HG03521 (cell line): ENCODE results near the gene ZNF138.

Experiments used
- ATAC-seq: cut with Tn5 transposase; IDR thresholded peaks from one replicate; pipeline ENCODE4 v1.9.1; 2021; ENCODE audit warnings: mild to moderate bottlenecking, moderate library complexity; ENCODE audit not compliant: unreplicated experiment

ZNF138 gene

GRCh38 chr7:64874562-64875250 is 80.5 kb downstream of the ZNF138 start:
- ATAC-seq: no peak

- no peak for ATAC-seq
Measured at GRCh38 chr7:64875258-64875657, 81.0 kb downstream of the ZNF138 start.

- ATAC-seq: no peak
Measured at GRCh38 chr7:64875658-64876406, 81.6 kb downstream of the ZNF138 start.

GRCh38 chr7:64876792-64877713 is 82.8 kb downstream of the ZNF138 start:
- ATAC-seq: no peak

GRCh38 chr7:64877714-64878610 is 83.7 kb downstream of the ZNF138 start:
- no peak for ATAC-seq

GRCh38 chr7:64878684-64879083 is 84.5 kb downstream of the ZNF138 start:
- no peak for ATAC-seq

- ATAC-seq: no peak
Measured at GRCh38 chr7:64879086-64879730, 85.0 kb downstream of the ZNF138 start.

GRCh38 chr7:64879800-64880199 is 85.6 kb downstream of the ZNF138 start:
- no peak for ATAC-seq

GRCh38 chr7:64880322-64881297 is 86.4 kb downstream of the ZNF138 start:
- ATAC-seq: no peak

GRCh38 chr7:64881461-64882287 is 87.4 kb downstream of the ZNF138 start:
- ATAC-seq: no peak

GRCh38 chr7:64882341-64883112 is 88.3 kb downstream of the ZNF138 start:
- no peak for ATAC-seq
